Dedifferentiated amniotic fluid mesenchymal stem cell (primary cell): Measurements from ENCODE around the gene RAP1A.

Experiments
- DNase-seq: peaks from one replicate; pipeline ENCODE4 v3.0.0-alpha.2; 2016; ENCODE audit errors: extremely low spot score

The RAP1A gene

DNA sequence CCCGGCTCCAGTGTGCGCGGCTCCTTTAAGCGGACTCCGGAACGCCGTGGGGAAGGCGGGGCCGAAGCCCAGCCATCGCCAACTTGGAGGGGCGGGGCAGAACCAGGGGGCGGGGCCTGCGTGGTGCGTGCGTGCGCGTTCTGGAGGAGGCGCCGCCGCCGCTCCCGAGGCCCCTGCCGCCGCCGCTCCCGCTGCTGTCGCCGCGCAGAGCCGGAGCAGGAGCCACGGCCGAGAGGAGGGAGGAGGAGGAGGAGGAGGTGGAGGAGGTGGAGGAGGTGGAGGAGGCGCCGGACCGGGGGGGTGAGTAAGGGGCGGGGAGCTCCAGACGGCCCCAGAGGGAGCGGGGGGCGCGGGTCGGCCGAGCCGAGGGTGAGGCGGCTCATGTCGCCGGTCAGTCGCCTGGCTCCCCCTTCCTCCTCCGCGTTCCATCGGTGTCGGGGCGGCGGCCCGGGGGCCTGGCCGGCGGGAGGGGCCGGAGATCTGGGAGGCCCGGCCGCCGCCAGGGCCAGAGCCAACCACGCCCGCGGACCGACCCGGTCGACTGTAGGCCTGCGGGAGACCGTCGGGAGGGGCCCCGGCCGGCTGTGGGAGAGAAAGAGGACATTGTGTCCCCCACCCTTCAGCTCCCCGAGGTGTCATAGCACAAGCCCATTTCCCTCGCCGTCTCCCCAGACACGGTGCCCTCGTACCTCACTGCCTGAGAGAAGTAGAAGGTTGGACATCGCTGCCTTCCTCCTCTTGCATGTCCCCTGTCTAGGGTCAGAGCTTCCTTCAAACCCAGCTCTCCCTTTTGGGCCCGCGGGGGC lies at the start of gene RAP1A:
RAP1A (plus strand) TSS at position 155 of the 806 bp plus-strand sequence. CDS start 71,572 bp downstream, outside the sequence.
- peak; percentile 86 for DNase-seq

DNA sequence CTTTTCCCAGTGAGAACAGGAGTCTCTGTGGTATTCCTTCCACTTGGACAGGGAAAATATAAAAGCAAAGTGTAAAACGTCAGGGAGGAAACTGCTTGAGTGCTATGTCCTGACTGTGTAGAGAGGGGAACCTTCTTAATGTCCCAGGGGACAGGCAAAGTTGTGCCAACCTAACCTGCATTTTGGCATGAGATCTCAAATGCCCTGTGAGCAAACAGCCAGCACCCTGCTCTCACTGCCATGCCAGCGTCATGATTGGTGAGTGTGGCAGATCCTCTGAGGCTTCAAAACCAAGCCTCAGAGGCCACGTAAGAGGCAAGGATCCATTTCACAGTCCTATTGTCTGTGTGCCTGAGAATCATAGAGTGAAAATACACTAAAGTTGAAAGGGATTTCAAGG lies 49.7 kb upstream of the RAP1A start:
- no peak for DNase-seq

DNA sequence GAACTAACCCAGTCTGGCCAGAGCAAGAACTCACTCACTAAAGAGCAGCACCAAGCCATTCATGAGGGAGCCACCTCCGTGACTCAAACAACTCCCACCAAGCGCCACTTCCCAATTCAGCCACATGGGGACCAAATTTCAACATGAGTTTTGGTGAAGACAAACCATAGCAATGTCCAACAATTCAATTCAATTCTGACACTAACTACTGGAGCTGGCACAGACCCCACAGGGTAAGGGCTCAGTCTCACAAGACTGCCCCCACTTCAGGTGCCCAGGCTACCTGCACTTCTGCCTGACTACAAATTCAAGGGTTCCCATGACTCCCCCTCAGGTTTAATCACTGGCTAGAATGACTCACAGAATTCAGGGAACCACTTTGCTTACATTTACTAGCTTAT lies 48.8 kb upstream of the RAP1A start:
- DNase-seq = no peak

DNA sequence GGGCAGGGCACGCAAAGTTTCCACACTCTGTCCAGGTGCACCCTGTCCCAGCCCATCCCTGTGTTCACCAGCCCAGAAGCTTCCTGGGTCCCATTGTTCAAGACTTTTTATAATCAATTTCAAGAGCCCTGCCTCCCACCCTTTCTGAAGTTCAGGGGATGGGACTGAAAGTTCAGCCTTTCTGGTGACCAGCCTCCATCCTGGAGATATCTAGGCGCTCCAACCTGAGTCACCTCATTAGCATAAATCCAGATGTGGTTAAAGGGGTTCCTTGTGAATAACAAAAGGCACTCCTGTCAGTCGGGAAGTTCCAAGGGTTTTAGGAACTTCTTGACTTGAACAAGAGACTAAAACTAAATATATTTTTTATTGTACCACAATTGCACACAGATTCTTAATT lies 48.4 kb upstream of the RAP1A start:
- DNase-seq = no peak

DNA sequence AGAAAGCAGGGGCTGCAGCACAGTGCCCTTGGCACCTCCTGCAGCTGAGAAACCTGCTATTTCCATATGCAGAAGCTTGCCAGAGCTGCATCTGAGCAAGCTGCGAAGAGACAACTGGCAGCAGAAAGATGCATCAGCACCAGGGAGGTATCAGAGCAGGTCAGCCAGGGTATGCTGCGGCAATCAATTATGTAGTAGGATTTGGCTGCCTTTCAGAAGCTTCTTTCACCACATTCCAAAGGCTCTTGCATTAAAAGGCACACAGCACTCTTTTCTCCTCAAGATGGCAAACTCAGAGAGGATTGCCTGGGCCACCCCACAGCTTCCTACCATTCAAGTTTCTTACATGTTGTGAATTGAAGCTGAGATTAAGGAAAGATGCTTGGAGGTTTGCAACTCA lies 47.6 kb upstream of the RAP1A start:
- no peak for DNase-seq

DNA sequence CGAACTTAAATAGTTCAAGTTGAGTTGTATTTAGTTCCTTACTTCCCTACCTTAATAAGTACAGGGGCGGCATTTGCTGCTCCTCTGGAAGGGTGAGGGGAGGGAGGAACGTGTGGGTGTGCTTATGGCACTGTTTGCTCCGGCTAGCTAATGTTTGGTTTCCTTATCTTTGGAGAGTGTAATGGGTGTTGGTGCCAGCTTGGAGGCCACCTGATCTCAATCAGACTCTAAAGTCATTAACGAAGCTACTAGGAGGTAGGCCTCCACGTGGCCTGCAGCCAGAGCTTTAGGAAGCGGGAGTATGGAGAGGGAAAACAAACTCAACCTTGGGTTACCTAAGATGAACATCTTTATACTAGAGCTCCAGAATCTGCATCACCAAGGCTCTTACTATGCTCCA lies 43.0 kb upstream of the RAP1A start:
- DNase-seq = no peak

DNA sequence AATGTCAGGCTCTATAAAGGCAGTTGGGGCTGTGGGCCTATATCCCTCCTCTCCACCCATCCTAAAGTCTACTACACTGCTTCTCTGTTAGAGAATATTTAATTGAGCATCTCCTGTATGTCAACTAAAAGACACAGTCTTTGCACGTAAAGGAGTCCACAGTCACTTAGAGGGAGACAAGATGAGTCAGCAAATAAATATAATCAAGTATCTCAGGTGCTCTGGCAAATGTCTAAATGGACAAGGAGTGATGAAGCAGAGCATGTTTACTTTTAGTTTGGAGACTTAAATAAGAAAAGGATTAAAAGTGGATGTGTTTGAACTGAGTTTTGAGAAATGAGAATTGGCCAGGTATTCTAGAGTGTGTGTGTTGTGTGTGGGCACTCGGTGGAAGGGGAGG lies 41.8 kb upstream of the RAP1A start:
- DNase-seq = no peak

DNA sequence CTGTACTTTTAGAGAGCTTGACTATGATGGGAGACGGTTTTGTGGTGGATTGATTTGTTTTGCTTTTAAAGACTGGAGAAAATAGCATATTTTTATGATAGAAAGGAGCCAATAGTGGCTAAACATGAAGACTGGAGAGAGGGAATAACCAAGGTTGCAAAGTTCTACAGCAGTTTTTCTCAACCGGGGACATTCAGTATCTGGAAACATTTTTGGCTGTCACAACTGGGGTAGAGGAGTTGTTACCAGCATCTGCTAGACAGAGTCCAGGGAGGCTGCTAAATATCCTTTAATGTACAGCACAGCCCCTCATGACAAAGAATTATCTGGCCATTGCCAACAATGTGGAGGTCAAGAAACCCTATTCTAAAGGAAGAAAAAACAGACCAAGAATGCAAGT lies 38.4 kb upstream of the RAP1A start:
- no peak for DNase-seq

DNA sequence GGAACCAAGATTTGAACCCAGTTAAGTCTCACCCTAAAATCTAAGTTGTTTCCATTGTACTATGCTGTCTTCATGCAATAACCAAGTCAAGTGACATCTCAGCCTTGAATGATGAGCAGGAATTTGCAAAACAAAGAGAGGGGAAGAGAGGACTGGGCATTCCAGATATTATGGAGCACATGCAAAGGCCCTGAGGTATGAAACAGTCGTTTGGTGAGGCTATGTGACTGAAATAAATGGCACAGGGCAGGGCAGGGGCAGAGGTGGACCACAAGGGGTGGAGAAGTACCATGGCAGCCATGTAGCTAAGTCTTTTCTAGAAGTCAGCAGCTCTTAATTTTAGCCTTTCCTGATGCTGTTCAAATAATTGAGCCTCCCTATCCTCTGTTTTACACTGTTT lies 37.6 kb upstream of the RAP1A start:
- DNase-seq = no peak

DNA sequence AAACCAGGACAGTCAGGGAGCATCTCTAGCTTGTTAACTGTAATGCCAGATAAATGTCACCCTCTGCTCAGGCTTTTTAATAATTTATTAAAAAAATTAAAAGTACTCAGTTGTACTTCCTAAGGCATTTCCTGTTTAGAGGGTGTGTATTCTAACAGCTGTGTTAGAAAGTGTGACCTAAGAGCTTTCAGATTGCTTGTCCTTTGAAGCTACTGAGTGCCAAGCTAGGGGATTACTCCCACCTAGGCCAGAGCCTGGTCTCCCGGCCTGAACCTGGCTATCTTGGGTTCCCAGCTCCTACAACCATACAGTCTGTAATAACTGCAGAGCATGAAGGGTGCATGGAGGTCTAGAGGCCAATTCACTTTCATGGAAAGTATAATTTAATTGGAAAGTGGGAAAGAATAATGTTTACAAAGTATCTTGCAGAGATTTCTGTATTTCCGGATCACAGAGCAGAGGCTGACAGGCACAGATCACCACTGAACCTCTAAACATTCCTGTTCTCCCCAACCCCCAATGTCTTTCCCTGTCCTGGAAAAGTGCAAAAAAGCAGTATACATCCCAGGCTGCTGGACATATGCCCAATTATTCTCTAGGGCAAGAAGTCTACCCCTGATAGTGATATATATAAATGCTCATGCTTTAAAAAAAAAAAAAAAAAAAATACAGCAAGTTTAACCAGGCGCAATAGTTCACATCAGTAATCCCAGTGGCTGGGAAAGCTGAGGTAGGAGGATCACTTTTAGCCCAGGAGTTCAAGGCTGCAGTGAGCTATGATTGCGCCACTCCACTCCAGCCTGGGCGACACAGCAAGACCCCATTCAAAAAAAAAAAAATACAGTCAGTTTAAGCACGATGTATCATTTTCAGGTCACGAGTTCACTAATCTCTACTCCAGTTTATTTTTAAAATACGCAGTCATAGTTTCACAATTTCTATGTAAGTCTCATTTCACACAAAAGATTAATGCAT lies 36.7 kb upstream of the RAP1A start:
- DNase-seq = no peak

DNA sequence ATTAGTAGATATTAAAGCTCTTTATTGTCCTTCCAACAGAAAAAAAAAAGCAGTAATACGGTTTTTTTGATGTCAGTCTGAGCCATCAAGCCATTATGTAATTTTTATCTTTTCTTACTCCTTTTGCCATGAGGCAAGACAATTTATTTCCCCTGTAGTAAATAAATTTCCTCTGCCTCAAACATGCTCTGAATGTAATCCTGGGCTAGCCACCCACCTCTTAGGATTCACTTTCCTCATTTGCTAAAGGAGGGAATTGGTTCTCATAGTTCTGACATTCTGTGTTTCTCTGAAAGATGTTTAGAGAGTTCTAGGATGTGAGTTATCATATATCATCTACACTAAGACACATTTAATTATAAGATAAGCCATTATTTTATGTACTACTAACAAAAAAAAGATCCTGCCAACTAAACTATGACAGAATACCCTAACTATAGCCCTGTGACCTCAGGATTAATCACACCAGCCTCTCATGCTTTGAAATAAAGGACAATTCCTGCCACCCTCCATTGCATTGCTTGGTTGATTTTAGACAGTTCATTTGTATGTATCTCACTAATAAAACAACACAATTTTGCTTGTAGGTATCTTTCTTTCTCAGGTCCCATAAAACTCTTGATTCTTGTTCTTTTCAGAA lies 34.0 kb upstream of the RAP1A start:
- no peak for DNase-seq

DNA sequence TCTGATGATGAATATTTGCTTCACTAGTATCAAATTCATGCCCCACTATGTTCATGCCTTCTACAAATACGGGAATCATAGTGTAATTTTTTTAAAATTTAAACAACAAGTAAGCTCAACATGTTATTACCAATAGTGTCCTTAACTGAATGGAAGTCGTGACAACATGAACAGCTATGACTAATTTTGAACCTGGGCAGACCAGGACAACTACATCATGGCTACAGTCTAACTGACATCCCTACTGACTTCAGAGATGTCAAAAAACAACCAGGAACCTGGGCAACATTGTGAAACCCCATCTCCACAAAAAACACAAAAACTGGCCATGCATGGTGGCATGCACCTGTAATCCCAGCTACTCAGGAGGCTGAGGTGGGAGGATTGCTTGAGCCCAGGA lies 33.5 kb upstream of the RAP1A start:
- DNase-seq = no peak

DNA sequence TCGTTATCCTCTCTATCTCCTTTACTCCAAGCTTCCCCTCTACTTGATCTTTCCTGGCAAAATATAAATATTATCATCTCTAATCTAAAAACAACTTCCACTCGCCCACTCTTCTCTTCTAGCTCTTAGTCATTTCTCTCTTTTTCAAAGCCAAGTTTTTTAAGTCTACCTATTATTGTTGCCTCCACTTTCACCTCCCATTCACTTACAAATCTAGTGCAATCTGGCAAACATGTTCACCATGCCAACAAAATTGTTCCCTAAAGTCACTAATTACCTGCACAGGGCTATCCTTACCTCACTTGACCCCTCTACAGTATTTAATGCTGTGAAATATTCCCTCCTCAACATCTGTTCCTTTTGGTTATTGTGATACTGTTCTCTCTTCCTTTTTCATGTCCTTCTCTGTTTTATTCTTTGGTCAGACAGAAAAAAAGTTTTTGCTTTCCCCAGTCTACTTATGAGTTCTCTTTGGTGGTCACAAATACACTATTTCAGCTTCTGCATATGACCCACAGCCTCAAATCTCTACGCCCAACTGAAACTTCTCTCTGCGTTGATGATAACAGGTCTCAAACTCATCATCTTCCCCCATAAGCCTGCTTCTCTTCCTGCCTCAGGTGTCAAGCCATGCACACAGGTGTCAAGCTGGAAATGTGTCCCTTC lies 31.9 kb upstream of the RAP1A start:
- no peak for DNase-seq

DNA sequence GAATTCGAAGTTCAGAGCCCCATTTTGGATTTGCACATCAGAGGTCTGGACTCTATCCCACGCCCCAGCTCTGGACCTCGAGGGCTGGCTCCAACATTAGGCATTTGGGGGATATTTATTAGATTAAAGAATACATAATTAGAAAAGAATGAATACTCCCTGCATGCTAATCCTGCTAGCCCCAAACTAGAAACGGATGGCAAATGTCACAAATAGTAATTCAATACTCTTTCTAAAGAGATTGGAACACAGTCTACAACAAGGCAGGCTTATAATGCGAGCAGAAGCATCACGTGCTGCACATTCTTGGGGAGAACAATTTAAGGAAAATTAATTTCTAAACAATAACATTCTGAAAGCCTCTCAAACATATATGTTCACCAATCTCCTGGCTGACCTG lies 27.7 kb upstream of the RAP1A start:
- DNase-seq = no peak

DNA sequence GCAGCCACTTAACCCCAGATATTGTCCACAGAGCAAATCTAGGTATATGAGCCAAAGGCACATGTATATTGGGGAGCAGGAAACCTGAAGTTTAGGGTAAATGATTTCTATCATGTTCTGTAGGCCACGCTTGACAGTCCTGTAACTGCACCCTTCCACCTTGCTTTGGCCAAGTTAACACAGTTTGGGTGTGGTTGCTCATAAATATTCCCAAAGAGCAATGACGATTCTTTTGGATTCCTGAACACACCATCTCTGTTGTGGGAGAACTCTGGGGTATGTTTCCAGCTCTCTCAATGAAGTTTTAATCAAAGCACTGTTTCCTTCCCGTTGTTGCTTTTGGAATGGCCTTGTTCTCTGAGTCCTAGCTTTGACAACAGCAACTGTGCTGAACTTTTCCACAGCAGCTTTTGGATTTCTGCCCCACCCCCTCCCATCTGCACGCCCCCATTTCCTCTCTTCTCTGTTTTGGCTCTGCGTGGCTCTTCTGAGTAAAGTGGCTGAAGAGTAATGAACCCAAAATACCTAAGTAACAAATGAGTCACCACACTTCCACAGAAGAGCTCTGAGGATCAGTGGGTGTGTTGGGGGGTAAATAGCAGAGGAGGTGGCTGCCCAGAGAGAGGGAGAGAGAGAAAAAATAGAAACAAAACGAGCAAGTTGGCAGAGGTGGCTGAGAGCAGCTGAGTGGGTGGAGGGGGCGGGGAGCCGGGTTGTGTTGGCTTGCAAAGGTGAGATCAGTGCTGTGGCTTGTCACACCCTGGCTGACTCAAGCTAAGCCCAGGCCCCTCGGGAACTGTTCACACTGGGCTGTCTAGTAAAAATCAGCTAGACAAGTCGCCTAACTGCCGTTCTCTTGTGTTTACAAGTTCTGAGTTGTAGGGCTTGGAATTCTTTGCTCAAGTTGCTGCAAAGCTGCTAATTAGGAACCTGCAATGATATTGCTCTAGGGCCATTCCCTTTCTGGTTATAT lies 26.9 kb upstream of the RAP1A start:
- DNase-seq = peak; percentile 23

DNA sequence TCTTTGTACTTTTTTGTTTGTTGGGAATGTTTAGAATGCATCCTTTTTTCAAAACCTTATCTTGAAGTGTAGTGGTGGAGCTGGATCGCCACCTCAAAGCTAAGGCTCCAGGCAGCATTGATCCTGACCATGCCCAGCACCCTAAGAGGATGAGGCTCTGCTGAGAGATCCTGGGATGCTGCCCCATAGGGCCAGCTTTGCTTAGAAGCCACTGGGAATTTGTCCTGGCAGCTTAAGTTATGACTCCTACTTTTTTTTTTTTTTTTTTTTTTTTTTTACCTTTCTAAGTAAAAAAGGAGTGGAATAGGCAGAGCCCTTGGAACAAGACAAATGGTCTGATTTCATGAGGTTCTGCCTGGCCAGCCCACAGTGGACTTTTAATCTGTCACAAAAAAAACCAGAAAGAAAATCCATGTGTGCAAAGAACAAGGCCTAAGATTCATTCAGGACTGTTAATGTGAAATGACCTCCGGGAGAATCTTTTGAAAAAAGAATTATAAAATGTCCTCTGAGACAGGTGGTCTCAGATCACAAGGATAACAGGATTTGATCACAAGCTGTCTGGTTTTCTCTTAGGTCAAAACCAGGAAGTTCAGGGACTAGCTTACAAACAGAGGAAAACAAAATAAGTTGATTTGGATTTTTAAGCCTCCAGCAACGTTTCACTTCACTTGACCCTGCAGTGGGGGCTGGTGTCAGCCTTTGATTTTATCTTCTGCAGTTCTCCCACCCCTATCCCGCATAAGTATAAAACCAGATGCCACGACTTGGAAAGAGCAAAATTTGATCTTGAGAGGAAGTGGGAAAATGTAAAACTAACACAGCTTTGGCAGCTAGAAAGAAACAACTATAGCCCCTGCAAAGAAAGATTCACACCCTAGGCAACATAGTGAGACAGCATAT lies 25.9 kb upstream of the RAP1A start:
- DNase-seq = no peak

DNA sequence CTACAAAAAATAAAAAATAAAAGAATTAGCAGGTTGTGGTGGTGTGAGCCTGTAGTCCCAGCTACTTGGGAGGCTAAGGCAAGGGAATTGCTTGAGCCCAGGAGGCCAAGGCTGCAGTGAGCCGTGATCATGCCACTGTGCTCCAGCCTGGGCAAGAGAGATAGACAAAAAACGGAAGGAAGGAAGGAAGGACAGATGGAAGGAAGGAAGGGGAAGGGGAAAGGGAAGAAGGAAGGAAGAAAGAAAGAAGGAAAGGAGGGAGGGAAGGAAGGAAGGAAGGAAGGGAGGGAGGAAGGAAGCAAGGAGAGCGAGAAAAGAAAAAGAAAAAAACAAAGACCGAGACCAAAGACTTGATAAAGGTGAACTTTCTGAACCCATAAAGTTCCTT lies 25.3 kb upstream of the RAP1A start:
- DNase-seq = no peak

DNA sequence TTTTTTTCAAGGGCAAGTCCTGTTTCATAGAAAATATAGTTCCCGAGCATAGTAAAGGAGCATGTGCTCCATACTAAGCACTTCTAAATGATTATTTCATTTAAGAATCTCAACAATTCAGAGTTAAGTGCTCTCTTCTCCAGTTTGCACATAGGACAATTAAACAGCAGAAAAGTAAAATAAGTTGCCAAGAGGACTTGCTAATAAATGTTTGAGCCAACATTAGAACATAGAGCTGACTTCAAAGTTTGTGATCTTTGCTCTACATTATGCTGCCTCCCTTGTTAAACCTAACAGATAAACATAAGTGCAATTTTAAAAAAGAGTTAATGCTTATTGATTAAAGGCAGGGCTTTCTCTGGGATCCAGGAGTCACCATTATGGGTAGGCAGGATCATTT lies 23.8 kb upstream of the RAP1A start:
- no peak for DNase-seq

DNA sequence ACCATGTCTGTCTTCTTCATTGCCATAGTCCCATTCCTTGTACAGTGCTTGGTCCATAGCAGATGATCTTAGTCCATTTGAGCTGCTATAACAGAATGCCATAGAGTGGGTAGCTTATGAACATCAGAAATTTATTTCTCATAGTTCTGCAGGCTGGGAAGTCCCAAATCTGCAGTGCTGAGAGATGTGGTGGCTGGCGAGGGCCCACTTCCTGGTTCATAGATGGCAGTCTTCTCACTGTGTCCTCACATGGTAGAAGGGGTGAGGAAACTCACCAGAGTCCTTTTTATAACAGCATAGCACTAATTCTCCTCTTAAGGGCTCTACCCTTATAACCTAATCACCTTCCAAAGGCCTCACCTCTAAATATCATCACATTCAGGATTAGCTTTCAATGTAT lies 23.1 kb upstream of the RAP1A start:
- DNase-seq = no peak

DNA sequence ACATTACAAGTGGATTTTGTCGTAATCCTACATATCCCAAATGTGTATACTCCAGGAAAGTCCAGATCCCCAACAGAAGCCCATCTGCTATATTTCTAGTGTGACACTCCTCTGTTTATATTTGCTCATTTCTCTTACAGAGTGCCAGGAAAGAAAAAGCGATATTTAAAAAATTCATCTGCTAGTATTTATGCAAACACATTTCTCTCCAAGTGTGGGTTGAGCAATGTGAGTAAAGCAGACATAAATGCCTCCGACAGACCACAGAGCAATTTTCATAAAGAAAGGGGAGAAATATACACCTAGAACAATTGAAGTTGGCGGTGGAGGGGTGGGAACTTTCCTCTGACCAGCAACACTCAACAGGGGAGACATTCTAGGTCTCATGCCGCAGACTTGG lies 22.2 kb upstream of the RAP1A start:
- no peak for DNase-seq
